K562 (cell line): ENCODE measurements around the gene PHF1. TPM values are rescaled to one million over a fixed set of nuclear protein-coding genes. Genes with fewer than 3 reads are reported as not detected.

Experiments used
- CBX8 ChIP-seq: fragments of 200-600 bp; sonication (generic); IDR thresholded peaks from 2 replicates; pipeline ENCODE4 v1.6.1; 2012; ENCODE audit warnings: borderline replicate concordance, mixed run types, low read depth, mild to moderate bottlenecking, moderate library complexity, mixed read lengths, low read length, control low read depth, inconsistent platforms; ENCODE audit not compliant: poor library complexity, severe bottlenecking; ENCODE audit errors: extremely low read depth
- CTBP1 ChIP-seq: fragments of 450-650 bp; IDR thresholded peaks from 2 replicates; pipeline ENCODE4 v1.6.1; 2016; ENCODE audit warnings: borderline replicate concordance
- HDAC1 ChIP-seq, 2 experiments: fragments of 450-650 bp; IDR thresholded peaks; 2 replicates each; pipeline ENCODE4 v1.6.1; 2016 to 2017; ENCODE audit warnings: inconsistent platforms in 1 of 2, mild to moderate bottlenecking in 1 of 2, moderate library complexity in 1 of 2
- MCM7 ChIP-seq, 2 experiments: fragments of 450-650 bp; IDR thresholded peaks; 2 replicates each; pipeline ENCODE4 v1.6.1; 2016 to 2018
- NUFIP1 ChIP-seq: fragments of 450-650 bp; IDR thresholded peaks from 2 replicates; pipeline ENCODE4 v1.6.1; 2018; ENCODE audit not compliant: partially characterized antibody
- PHB ChIP-seq: fragments of 250-450 bp; sonication (Bioruptor Pico); IDR thresholded peaks from 2 replicates; pipeline ENCODE4 v1.5.0; 2021
- SAFB ChIP-seq: fragments of 200-400 bp; formaldehyde crosslinking; IDR thresholded peaks from 2 replicates; pipeline ENCODE4 v1.6.1; 2017; ENCODE audit warnings: low read depth, low read length, borderline replicate concordance
- SMAD3 ChIP-seq: fragments of 450-650 bp; formaldehyde crosslinking; conservative IDR thresholded peaks from 2 replicates; pipeline ENCODE4 v1.4.0; 2020; ENCODE audit warnings: mild to moderate bottlenecking
- SNIP1 ChIP-seq: fragments of 450-650 bp; IDR thresholded peaks from 2 replicates; pipeline ENCODE4 v1.7.1; 2017; ENCODE audit warnings: low read depth, mild to moderate bottlenecking
- TAF15 ChIP-seq: fragments of 200-400 bp; formaldehyde crosslinking; IDR thresholded peaks from 2 replicates; pipeline ENCODE4 v1.6.1; 2017; ENCODE audit warnings: mild to moderate bottlenecking, low read depth, low read length, moderate library complexity
- TSC22D4 ChIP-seq: fragments of 450-650 bp; IDR thresholded peaks from 2 replicates; pipeline ENCODE4 v1.6.1; 2016; ENCODE audit warnings: missing genetic modification characterization, missing biosample characterization, control low read depth
- ZNF133 ChIP-seq: fragments of 250-450 bp; sonication (Bioruptor Pico); IDR thresholded peaks from 2 replicates; pipeline ENCODE4 v1.4.0; 2020; ENCODE audit warnings: mild to moderate bottlenecking
- ZNF347 ChIP-seq: fragments of 450-650 bp; formaldehyde crosslinking; IDR thresholded peaks from 2 replicates; pipeline ENCODE4 v1.4.0; 2020; ENCODE audit warnings: low read depth, mild to moderate bottlenecking, moderate library complexity
- ZNF436 ChIP-seq: fragments of 250-450, 450-650 bp; sonication (Bioruptor Pico); formaldehyde crosslinking; IDR thresholded peaks from 2 replicates; pipeline ENCODE4 v1.7.0; 2020; ENCODE audit warnings: mild to moderate bottlenecking
- polyA plus RNA-seq, 8 experiments: library from polyadenylated mRNA; depleted of rRNA in 4 of 8; stranded (reverse) in 5 of 8; unstranded in 3 of 8; fragments of >200 nt; fragmentation: Nextera tagmentation in 2 of 8; fragmentation: Illumina TruSeq in 1 of 8; extraction: Ambion mirVana in 2 of 8; extraction: Trizol in 1 of 8; gene quantifications; 2 replicates each; pipeline versions ENCODE4 v1.2.1 to v1.2.3, GENCODE V29; 2011 to 2014; ENCODE audit warnings: inconsistent platforms in 1 of 8, missing spikeins in 1 of 8
- total RNA-seq, 7 experiments: library from RNA; depleted of rRNA in 6 of 7; stranded (reverse); fragments of >200 nt in 6 of 7; fragmentation: Illumina TruSeq in 2 of 7; extraction: Trizol in 2 of 7; gene quantifications; 2 replicates each; pipeline versions ENCODE4 v1.2.1 to v1.2.3, GENCODE V29; 2011 to 2021; ENCODE audit warnings: low replicate concordance in 1 of 7
- TF ChIP-seq, protein P1 (sequence below): fragments of 250-450 bp; sonication (Bioruptor Pico); IDR thresholded peaks from 2 replicates; pipeline ENCODE4 v1.6.1; 2021; ENCODE audit warnings: mild to moderate bottlenecking
- TF ChIP-seq, protein P2 (sequence below): fragments of 150-350 bp; conservative IDR thresholded peaks from 2 replicates; pipeline ENCODE4 v1.6.1; 2014; ENCODE audit warnings: low read length
- TF ChIP-seq, protein P3 (sequence below): fragments of 250-450 bp; sonication (Bioruptor Pico); IDR thresholded peaks from 2 replicates; pipeline ENCODE4 v1.9.0; 2021; ENCODE audit warnings: mild to moderate bottlenecking
- TF ChIP-seq, protein P4 (sequence below), 2 experiments: IDR thresholded peaks; 2 replicates each; pipeline ENCODE4 v1.6.1; 2011; ENCODE audit warnings: borderline replicate concordance in 1 of 2, control low read depth in 1 of 2, low read depth in 1 of 2, low read length in 1 of 2, mild to moderate bottlenecking in 1 of 2, mixed read lengths in 1 of 2, moderate library complexity in 1 of 2; ENCODE audit not compliant: insufficient read depth in 1 of 2, insufficient read length in 1 of 2, poor library complexity in 1 of 2, severe bottlenecking in 1 of 2; ENCODE audit errors: extremely low read depth in 1 of 2

Gene PHF1
- total and polyA plus RNA-seq, 9 of the 15 experiments (the other 6 are each of a cell fraction or from before 2014, with no cell fraction given): 3.7 to 64.2 (median 33.7) TPM

DNA sequence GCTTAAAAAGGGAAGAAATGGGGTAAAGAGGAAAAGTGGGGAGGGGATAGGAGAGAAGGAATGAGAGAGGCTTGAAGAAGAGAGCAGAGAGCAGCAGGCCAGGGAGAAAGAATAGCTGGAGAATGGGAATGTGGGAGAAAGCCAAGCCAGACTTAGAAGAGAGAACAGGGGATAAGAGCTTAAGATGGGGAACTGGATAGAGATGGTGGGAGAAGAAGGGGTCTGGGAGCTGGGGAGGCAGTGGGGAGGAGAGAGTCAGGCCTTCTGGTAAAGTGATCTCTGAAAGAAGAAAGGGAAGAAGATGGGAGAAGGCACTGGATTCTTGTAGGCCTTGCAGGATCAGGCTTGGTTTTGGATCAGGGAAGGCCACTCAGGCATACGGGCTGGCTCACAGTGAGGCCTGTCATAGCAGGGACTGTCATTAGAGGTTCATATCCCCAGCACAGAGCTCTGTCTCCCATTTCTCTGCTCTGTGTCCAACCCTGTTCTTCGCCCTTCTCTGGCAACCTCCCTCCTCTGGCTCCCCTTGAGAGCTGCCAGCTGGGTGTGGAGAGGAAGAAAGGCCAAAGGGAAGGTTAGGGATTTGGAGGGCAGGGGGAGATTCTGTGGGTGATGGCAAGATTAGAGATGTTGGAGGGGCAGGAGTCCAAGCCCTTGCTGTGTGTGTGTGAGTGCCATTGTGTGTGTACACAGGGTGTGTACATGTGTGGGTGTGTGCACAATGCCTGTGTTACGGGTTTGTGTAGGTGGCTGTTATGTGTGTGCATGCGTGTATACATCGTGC, 18.3 kb downstream of the PHF1 start (continued):
- TF ChIP-seq, protein P1, sequence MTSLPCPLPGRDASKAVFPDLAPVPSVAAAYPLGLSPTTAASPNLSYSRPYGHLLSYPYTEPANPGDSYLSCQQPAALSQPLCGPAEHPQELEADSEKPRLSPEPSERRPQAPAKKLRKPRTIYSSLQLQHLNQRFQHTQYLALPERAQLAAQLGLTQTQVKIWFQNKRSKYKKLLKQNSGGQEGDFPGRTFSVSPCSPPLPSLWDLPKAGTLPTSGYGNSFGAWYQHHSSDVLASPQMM (CRISPR knock-in tag): no peak
- TF ChIP-seq SAFB (no peak), NUFIP1 (no peak), ZNF436 (CRISPR knock-in tag) (no peak), HDAC1 (IDR thresholded peaks at IDR 0.05) (0 out of 4 replicates have a peak, but pooled peaks of 1 of the 2 experiments have one; percentile 13), MCM7 (IDR thresholded peaks at IDR 0.05) (no peak; a peak in 1 of 4 replicates), PHB (no peak), TAF15 (no peak), CTBP1 (0 out of 2 replicates have a peak, but pooled peaks have one; percentile 11), CBX8 (no peak), ZNF347 (CRISPR knock-in tag) (no peak), TSC22D4 (tag) (0 out of 2 replicates have a peak, but pooled peaks have one; percentile 56), ZNF133 (CRISPR knock-in tag) (no peak), SMAD3 (CRISPR knock-in tag) (no peak), SNIP1 (no peak)
- TF ChIP-seq, protein P2, sequence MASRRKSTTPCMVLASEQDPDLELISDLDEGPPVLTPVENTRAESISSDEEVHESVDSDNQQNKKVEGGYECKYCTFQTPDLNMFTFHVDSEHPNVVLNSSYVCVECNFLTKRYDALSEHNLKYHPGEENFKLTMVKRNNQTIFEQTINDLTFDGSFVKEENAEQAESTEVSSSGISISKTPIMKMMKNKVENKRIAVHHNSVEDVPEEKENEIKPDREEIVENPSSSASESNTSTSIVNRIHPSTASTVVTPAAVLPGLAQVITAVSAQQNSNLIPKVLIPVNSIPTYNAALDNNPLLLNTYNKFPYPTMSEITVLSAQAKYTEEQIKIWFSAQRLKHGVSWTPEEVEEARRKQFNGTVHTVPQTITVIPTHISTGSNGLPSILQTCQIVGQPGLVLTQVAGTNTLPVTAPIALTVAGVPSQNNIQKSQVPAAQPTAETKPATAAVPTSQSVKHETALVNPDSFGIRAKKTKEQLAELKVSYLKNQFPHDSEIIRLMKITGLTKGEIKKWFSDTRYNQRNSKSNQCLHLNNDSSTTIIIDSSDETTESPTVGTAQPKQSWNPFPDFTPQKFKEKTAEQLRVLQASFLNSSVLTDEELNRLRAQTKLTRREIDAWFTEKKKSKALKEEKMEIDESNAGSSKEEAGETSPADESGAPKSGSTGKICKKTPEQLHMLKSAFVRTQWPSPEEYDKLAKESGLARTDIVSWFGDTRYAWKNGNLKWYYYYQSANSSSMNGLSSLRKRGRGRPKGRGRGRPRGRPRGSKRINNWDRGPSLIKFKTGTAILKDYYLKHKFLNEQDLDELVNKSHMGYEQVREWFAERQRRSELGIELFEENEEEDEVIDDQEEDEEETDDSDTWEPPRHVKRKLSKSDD: no peak
- TF ChIP-seq, protein P3, sequence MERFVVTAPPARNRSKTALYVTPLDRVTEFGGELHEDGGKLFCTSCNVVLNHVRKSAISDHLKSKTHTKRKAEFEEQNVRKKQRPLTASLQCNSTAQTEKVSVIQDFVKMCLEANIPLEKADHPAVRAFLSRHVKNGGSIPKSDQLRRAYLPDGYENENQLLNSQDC (CRISPR knock-in tag): no peak
- TF ChIP-seq, protein P4, sequence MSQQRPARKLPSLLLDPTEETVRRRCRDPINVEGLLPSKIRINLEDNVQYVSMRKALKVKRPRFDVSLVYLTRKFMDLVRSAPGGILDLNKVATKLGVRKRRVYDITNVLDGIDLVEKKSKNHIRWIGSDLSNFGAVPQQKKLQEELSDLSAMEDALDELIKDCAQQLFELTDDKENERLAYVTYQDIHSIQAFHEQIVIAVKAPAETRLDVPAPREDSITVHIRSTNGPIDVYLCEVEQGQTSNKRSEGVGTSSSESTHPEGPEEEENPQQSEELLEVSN (IDR thresholded peaks at IDR 0.05; ENCODE audit: borderline replicate concordance in 1 of 2, extremely low read depth in 1 of 2, insufficient read depth in 1 of 2, insufficient read length in 1 of 2, low read depth in 1 of 2, low read length in 1 of 2, poor library complexity in 1 of 2, severe bottlenecking in 1 of 2): no peak
